CD4-positive, CD25-positive, alpha-beta regulatory T cell (primary cell): ENCODE data around the gene ATP8B2. TPM values are rescaled to one million over a fixed set of nuclear protein-coding genes. Genes with fewer than 3 reads are reported as not detected.
A peak's percentile ranks its signal among the peaks of the same experiment; 100 is the strongest.
"Not testable (repeated sequence)": the region's sequence is repeated elsewhere in the genome, so short reads cannot be mapped to it uniquely, and the experiment has no call there.

Experiments used
- ATAC-seq, 2 donors: fragments of 150-1000 bp; cut with Tn5 transposase; one replicate each; pipeline ENCODE4 v1.10.0; 2021; ENCODE audit warnings: low read depth in 2 of 2, moderate number of reproducible peaks in 2 of 2, moderate library complexity in 1 of 2
- DNase-seq, 3 donors: peaks; one replicate each; pipeline versions ENCODE4 v3.0.0 to v3.0.0-alpha.2; 2012 to 2022; ENCODE audit warnings: mixed read lengths in 1 of 3
- H3K27ac ChIP-seq: one replicate; pipeline ENCODE4 v1.7.0; 2013; ENCODE audit warnings: mild to moderate bottlenecking, low read length; ENCODE audit not compliant: insufficient read depth, poor library complexity, severe bottlenecking
- H3K27me3 ChIP-seq: one replicate; pipeline ENCODE4 v1.7.0; 2013; ENCODE audit warnings: low read length; ENCODE audit not compliant: control insufficient read depth, insufficient read depth
- H3K36me3 ChIP-seq: one replicate; pipeline ENCODE4 v1.7.0; 2013; ENCODE audit warnings: mild to moderate bottlenecking, low read length, moderate library complexity; ENCODE audit not compliant: control insufficient read depth, insufficient read depth
- H3K4me1 ChIP-seq: 2 replicates; pipeline ENCODE4 v1.7.0; 2013; ENCODE audit warnings: mild to moderate bottlenecking, low read length; ENCODE audit not compliant: insufficient read depth, control insufficient read depth, poor library complexity, severe bottlenecking
- H3K4me3 ChIP-seq: one replicate; pipeline ENCODE4 v1.7.0; 2013; ENCODE audit warnings: low read depth, mild to moderate bottlenecking, low read length, moderate library complexity
- H3K9me3 ChIP-seq, 2 experiments: 1 replicate in 1 of 2; 2 replicates in 1 of 2; pipeline ENCODE4 v1.7.0; 2013; ENCODE audit warnings: low read length in 2 of 2, mild to moderate bottlenecking in 1 of 2, moderate library complexity in 1 of 2; ENCODE audit not compliant: control insufficient read depth in 2 of 2
- H3K27ac Mint-ChIP-seq, 3 donors: one replicate each; pipeline ENCODE4 v1.8.0; 2020 to 2022; ENCODE audit warnings: mild to moderate bottlenecking in 3 of 3, mixed read lengths in 3 of 3, moderate library complexity in 2 of 3
- H3K27me3 Mint-ChIP-seq: one replicate; pipeline ENCODE4 v1.8.0; 2022; ENCODE audit warnings: mild to moderate bottlenecking, mixed read lengths
- H3K36me3 Mint-ChIP-seq: one replicate; pipeline ENCODE4 v1.8.0; 2020; ENCODE audit warnings: mixed read lengths
- H3K4me1 Mint-ChIP-seq, 4 donors: one replicate each; pipeline ENCODE4 v1.8.0; 2020 to 2022; ENCODE audit warnings: mixed read lengths in 4 of 4, mild to moderate bottlenecking in 1 of 4
- H3K4me3 Mint-ChIP-seq, 4 donors: one replicate each; pipeline ENCODE4 v1.8.0; 2020 to 2022; ENCODE audit warnings: mild to moderate bottlenecking in 4 of 4, mixed read lengths in 4 of 4, moderate library complexity in 3 of 4
- H3K9me3 Mint-ChIP-seq, 7 donors: one replicate each; pipeline ENCODE4 v1.8.0; 2020 to 2022; ENCODE audit warnings: mixed read lengths in 7 of 7, mild to moderate bottlenecking in 3 of 7, moderate library complexity in 2 of 7
- polyA plus RNA-seq, 4 donors: library from polyadenylated mRNA; unstranded; fragments of 300-500 nt; fragmentation: Illumina TruSeq; gene quantifications; one replicate each; pipeline ENCODE4 v1.2.3, GENCODE V29; 2021
- total RNA-seq: library from RNA; stranded (reverse); gene quantifications from one replicate; pipeline ENCODE4 v1.2.3, GENCODE V29; 2022

ATP8B2 gene
- total and polyA plus RNA-seq, 5 donors from 2014 or later, result 76.0 to 267 (median 118) TPM

DNA sequence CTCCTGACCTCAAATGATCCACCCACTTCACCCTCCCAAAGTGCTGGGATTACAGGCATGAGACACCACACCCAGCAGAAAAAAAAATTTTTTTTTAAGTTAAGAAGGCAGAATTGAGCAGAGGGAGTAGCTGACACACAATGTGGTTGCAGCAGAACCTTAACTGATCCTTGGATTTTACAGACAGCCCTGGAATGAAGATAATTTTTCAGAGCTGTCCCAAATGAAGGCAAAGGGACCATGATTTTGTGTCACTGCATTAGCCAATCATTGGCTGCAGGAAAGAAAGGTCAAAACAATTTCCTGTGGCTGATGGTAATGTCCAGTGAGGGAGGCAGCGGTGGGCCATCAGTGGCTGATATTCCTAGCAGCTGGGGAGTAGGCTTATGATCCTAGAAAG, 23.7 kb upstream of the ATP8B2 start:
- H3K4me3 Mint-ChIP-seq, result no peak overlapping the region
- Histone ChIP-seq H3K36me3 (no peaks in the 10 kb centered on the region), H3K27me3 (no peaks in the 10 kb centered on the region), H3K4me3 (no peak overlapping the region), H3K4me1 (no peaks in the 10 kb centered on the region), H3K9me3 (no peaks in the 10 kb centered on the region), H3K27ac (no peak overlapping the region)
- H3K27ac Mint-ChIP-seq, result no peak overlapping the region
- no peaks in the 10 kb centered on the region for H3K4me1 Mint-ChIP-seq
- H3K36me3 Mint-ChIP-seq, result no peaks in the 10 kb centered on the region
- H3K27me3 Mint-ChIP-seq, result no peaks in the 10 kb centered on the region
- no peak for ATAC-seq
- DNase-seq, result no peak
- H3K9me3 Mint-ChIP-seq, result peaks cover 0 to 2% (median 0%) of the 10 kb centered on the region in 7 donors

DNA sequence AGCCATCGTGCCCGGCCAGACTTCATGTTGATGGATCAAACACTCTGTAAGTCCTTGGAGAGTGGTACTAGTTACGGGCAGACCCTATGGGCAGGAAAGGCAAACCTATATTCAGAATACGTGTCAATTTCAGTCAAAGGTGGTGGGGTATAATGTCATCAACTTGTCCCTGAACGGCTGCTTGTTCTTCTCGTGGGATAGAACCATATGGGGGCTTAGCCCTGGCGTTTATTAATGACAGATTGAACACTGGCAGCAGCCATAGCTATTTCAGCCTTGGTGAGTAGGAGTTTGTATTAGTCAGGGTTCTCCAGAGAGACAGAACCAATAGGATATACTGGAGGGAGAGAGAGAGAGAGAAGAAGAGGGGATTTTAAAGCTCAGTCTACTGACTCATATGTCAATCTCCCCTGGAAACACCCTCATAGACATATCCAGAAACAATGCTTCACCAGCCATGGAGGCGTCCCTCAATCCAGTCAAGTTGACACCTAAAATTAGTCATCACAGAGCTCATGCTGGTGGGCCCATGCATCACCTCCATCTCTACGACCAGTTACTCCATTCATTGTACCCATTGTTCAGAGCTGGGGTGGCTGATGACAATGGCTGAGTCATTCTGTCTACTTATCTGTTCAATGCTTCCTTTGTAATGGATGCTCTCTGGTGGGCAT, 20.5 kb upstream of the ATP8B2 start:
- ATAC-seq, result no peak
- Mint-ChIP-seq H3K4me1 (peaks cover 6 to 14% (median 11%) of the 10 kb centered on the region in 4 donors), H3K27me3 (no peaks in the 10 kb centered on the region), H3K27ac (peak overlapping the region in 1 of 3 donors; percentile 32), H3K36me3 (no peaks in the 10 kb centered on the region), H3K4me3 (no peak overlapping the region), H3K9me3 (no peaks in the 10 kb centered on the region)
- Histone ChIP-seq H3K36me3 (no peaks in the 10 kb centered on the region), H3K9me3 (no peaks in the 10 kb centered on the region), H3K4me3 (no peak overlapping the region), H3K27ac (no peak overlapping the region), H3K4me1 (peaks cover 11% of the 10 kb centered on the region), H3K27me3 (no peaks in the 10 kb centered on the region)
- peak in 1 of 3 donors; percentile 11 for DNase-seq

DNA sequence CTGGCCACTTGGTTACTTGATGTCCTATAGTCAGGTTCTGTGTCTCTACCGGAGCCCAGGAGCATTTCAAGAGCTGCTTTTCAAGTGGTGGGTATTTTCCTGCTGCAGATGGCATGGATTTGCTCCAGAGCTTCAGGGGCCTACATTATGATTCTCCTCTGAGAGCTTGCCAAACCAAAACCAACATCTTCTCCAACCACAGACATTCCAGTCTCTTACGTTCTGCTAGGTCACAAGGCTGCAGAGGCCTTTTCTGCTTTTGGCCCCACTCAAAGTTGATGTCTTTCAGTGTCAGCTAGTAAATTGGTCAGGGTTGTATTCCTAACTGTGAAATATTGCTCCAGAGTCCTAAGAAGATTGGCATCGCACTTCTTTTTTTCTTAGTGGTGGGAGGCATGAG, 19.2 kb upstream of the ATP8B2 start:
- Histone ChIP-seq H3K27me3 (no peaks in the 10 kb centered on the region), H3K9me3 (no peaks in the 10 kb centered on the region), H3K4me3 (no peak overlapping the region), H3K27ac (no peak overlapping the region), H3K36me3 (no peaks in the 10 kb centered on the region), H3K4me1 (peaks cover 11% of the 10 kb centered on the region)
- Mint-ChIP-seq H3K4me1 (peaks cover 6 to 14% (median 11%) of the 10 kb centered on the region in 4 donors), H3K4me3 (peak overlapping the region in 1 of 4 donors; percentile 43), H3K9me3 (no peaks in the 10 kb centered on the region), H3K27me3 (no peaks in the 10 kb centered on the region), H3K36me3 (no peaks in the 10 kb centered on the region), H3K27ac (no peak overlapping the region)
- DNase-seq, result no peak
- ATAC-seq, result no peak

DNA sequence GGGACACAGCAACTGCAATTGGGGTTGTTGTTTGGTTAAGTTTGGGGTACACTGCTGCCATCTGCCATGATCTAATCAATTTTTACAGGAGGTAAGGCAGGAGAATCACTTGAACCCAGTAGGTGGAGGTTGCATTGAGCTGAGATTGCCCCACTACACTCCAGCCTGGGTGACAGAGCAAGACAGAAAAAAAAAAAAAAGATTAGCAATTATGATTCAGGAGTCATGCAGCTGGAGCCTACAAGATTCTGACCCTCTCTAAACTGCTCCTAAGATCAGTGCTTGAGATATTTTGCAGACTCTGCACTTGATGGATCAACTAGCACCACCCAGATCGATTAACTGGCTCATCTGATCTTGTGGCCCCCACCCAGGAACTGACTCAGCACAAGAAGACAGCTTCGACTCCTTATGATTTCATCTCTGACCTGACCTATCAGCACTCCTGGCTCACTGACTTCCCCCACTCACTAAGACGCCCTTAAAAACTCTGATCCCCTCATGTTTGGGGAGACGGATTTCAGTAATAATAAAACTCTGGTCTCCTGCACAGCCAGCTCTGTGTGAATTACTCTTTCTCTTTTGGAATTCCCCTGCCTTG, 17.6 kb upstream of the ATP8B2 start:
- peak in 1 of 3 donors; percentile 76 for DNase-seq
- Mint-ChIP-seq H3K4me3 (peak overlapping the region in 1 of 4 donors; percentile 1), H3K4me1 (peaks cover 6 to 14% (median 11%) of the 10 kb centered on the region in 4 donors), H3K27ac (peak overlapping the region in 2 of 3 donors; percentile 6 to 77)
- H3K9me3 Mint-ChIP-seq, H3K36me3 Mint-ChIP-seq, H3K27me3 Mint-ChIP-seq, H3K36me3 ChIP-seq, ATAC-seq, H3K4me3 ChIP-seq, H3K27me3 ChIP-seq, H3K9me3 ChIP-seq: not testable (repeated sequence)
- Histone ChIP-seq H3K27ac (peak overlapping the region; percentile 29), H3K4me1 (peaks cover 11% of the 10 kb centered on the region)

DNA sequence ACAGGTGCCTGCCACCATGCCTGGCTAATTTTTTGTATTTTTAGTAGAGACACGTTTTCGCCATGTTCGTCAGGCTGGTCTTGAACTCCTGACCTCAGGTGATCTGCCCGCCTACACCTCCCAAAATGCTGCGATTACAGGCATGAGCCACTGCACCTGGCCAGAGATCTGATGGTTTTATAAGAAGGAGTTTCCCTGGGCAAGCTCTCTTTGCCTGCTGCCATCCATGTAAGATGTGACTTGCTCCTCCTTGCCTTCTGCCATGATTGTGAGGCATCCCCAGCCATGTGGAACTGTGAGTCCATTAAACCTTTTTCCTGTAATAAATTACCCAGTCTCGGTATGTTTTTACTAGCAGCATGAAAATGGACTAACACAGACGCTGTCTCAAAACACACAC, 16.2 kb upstream of the ATP8B2 start:
- not testable (repeated sequence) for H3K9me3 Mint-ChIP-seq, H3K27ac Mint-ChIP-seq, H3K27me3 ChIP-seq, H3K27me3 Mint-ChIP-seq, DNase-seq, H3K9me3 ChIP-seq, H3K36me3 Mint-ChIP-seq, H3K36me3 ChIP-seq, H3K4me3 ChIP-seq, ATAC-seq, H3K27ac ChIP-seq, H3K4me3 Mint-ChIP-seq
- peaks cover 11% of the 10 kb centered on the region for H3K4me1 ChIP-seq
- peaks cover 6 to 14% (median 11%) of the 10 kb centered on the region in 4 donors for H3K4me1 Mint-ChIP-seq

DNA sequence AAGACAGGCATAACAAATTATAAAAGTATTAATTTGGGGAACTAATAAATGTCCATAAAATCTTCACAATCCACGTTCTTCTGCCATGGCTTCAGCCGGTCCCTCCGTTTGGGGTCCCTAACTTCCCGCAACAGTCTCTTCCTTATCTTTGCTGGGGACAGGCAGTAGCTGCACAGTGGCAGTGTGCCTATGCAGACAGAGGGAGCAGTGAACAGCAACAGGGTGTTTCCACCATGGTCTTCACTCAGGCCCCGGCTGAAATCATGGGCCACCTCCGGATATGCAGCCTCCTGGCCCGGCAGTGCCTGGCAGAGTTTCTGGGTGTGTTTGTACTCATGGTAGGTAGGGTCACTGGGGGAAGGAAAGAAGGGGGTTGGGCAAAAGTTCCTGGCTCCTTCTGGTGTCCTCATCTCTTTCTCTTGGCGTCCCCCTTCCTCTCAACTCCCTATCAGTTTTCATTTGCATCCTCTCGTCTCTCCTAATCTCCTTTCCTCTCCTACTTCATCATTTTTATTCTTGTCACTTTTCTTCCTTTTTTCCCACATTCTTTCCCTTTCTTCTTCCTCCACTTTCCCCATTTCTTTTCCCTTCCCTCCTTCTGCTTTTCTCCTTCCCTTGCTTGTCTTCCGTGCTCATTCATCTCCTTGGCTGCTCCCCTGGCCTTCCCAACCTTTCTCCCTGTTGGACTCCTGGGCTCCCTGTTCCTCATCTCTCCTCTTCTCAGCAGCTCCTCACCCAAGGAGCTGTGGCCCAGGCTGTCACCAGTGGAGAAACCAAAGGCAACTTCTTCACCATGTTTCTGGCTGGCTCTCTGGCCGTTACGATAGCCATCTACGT, 12.9 kb upstream of the ATP8B2 start:
- H3K27me3 Mint-ChIP-seq, H3K36me3 ChIP-seq, H3K4me3 ChIP-seq, H3K4me3 Mint-ChIP-seq, H3K27ac Mint-ChIP-seq, H3K36me3 Mint-ChIP-seq, H3K27me3 ChIP-seq, H3K4me1 ChIP-seq, ATAC-seq, H3K27ac ChIP-seq, DNase-seq, H3K9me3 Mint-ChIP-seq: not testable (repeated sequence)
- H3K9me3 ChIP-seq, result peaks cover 4 to 15% of the 10 kb centered on the region in 2 experiments
- H3K4me1 Mint-ChIP-seq, result peaks cover 6 to 12% (median 9%) of the 10 kb centered on the region in 4 donors

GRCh38 chr1:154313066-154313356, 12.3 kb upstream of the ATP8B2 start:
- Mint-ChIP-seq H3K4me3 (no peak overlapping the region), H3K27me3 (no peaks in the 10 kb centered on the region), H3K9me3 (peaks cover 0 to 9% (median 0%) of the 10 kb centered on the region in 7 donors), H3K27ac (peak overlapping the region in 1 of 3 donors; percentile 69), H3K4me1 (peaks cover 3 to 6% (median 5%) of the 10 kb centered on the region in 4 donors), H3K36me3 (no peaks in the 10 kb centered on the region)
- H3K4me1 ChIP-seq, result peaks cover 4% of the 10 kb centered on the region
- no peaks in the 10 kb centered on the region for H3K36me3 ChIP-seq
- no peak overlapping the region for H3K27ac ChIP-seq
- H3K4me3 ChIP-seq, result no peak overlapping the region
- H3K27me3 ChIP-seq, result no peaks in the 10 kb centered on the region
- peaks cover 7 to 17% of the 10 kb centered on the region in 2 experiments for H3K9me3 ChIP-seq
- ATAC-seq (no peak), DNase-seq (no peak)
